ENCODE measurements around the gene PSTK. TPM values are rescaled to one million over a fixed set of nuclear protein-coding genes. Genes with fewer than 3 reads are reported as not detected.

Gene PSTK
- polyA plus RNA-seq, 1 donor (not counting 4 experiments of a cell fraction or from before 2014, with no cell fraction given) = 5.6 TPM

DNA sequence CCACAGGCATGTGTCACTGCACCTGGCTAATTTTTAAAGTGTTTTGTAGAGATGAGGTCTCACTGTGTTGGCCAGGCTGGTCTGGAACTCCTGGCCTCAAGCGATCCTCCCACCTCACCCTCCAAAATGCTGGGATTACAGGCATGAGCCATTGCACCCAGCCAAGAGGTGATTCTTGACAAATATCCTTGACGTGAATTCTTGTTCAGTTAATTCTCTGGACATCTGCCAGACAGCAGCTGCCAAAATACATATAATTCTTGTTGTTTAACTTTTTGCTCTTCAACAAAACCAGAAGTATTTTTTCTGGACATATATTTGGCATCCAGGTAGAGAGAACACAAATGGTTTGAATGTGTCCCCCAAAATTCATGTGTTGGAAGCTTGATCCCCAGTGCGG, 31.8 kb downstream of the PSTK start:
- dilution Hi-C loops (cut with MboI; ENCODE audit: extremely low pct_ligation_motif_present, low sequenced_read_pairs) = no loop called here
- no peak for FAIRE-seq
- no peak overlapping the region for H2AFZ ChIP-seq (ENCODE audit: control insufficient read depth, low read length)

GRCh38 chr10:123013456-123014419, 33.5 kb downstream of the PSTK start:
- FAIRE-seq (no peak), DNase-seq (ENCODE audit: low read depth, low spot score) (peak; percentile 19)
- Histone ChIP-seq H3K36me3 (ENCODE audit: control insufficient read depth in 2 of 2, extremely low read depth in 1 of 2, insufficient read depth in 2 of 2, low read length in 2 of 2) (no peaks in the 10 kb centered on the region), H3K9me1 (ENCODE audit: control insufficient read depth, extremely low read depth, insufficient read depth, low read length) (no peaks in the 10 kb centered on the region), H3K27me3 (ENCODE audit: control insufficient read depth, extremely low read depth, insufficient read depth, low read length) (no peaks in the 10 kb centered on the region), H3K9ac (ENCODE audit: control insufficient read depth, extremely low read depth, insufficient read depth, low read length) (peak overlapping the region; percentile 3), H3K9me3 (ENCODE audit: control insufficient read depth, low read depth, low read length) (no peaks in the 10 kb centered on the region), H3K4me3 (ENCODE audit: control insufficient read depth in 2 of 3, extremely low read depth in 1 of 3, insufficient read depth in 2 of 3, low read depth in 1 of 3, low read length in 3 of 3) (no peak overlapping the region), H3K4me1 (ENCODE audit: control insufficient read depth, extremely low read depth, insufficient read depth, low read length) (peaks cover 15% of the 10 kb centered on the region), H3K79me2 (ENCODE audit: control insufficient read depth, insufficient read depth, low read length) (no peaks in the 10 kb centered on the region), H3K27ac (ENCODE audit: control insufficient read depth, insufficient read depth, low read length) (peak overlapping the region; percentile 18), H2AFZ (ENCODE audit: control insufficient read depth, low read length) (no peak overlapping the region), H4K20me1 (ENCODE audit: control insufficient read depth, extremely low read depth, insufficient read depth, low read length) (no peaks in the 10 kb centered on the region), H3K4me2 (ENCODE audit: control insufficient read depth, extremely low read depth, insufficient read depth, low read depth, low read length) (peak overlapping the region; percentile 29)
- dilution Hi-C loops (cut with MboI; ENCODE audit: extremely low pct_ligation_motif_present, low sequenced_read_pairs) = no loop called here
- TF ChIP-seq, protein P1, sequence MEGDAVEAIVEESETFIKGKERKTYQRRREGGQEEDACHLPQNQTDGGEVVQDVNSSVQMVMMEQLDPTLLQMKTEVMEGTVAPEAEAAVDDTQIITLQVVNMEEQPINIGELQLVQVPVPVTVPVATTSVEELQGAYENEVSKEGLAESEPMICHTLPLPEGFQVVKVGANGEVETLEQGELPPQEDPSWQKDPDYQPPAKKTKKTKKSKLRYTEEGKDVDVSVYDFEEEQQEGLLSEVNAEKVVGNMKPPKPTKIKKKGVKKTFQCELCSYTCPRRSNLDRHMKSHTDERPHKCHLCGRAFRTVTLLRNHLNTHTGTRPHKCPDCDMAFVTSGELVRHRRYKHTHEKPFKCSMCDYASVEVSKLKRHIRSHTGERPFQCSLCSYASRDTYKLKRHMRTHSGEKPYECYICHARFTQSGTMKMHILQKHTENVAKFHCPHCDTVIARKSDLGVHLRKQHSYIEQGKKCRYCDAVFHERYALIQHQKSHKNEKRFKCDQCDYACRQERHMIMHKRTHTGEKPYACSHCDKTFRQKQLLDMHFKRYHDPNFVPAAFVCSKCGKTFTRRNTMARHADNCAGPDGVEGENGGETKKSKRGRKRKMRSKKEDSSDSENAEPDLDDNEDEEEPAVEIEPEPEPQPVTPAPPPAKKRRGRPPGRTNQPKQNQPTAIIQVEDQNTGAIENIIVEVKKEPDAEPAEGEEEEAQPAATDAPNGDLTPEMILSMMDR (optimal IDR thresholded peaks at IDR 0.05 in 1 of 3, IDR thresholded peaks at IDR 0.05 in 1 of 3, conservative IDR thresholded peaks at IDR 0.05 in 1 of 3; ENCODE audit: extremely low read depth in 1 of 3, insufficient read depth in 2 of 3, low read length in 3 of 3) = no peak
- TF ChIP-seq EZH2 (IDR thresholded peaks at IDR 0.05; ENCODE audit: low read length) = no peak

More for the DNA sequence above, 31.8 kb downstream of the PSTK start:
- Histone ChIP-seq H3K9ac (ENCODE audit: control insufficient read depth, extremely low read depth, insufficient read depth, low read length) (no peak overlapping the region), H3K4me2 (ENCODE audit: control insufficient read depth, extremely low read depth, insufficient read depth, low read depth, low read length) (no peak overlapping the region), H3K4me1 (ENCODE audit: control insufficient read depth, extremely low read depth, insufficient read depth, low read length) (peaks cover 17% of the 10 kb centered on the region), H3K27ac (ENCODE audit: control insufficient read depth, insufficient read depth, low read length) (no peak overlapping the region), H3K4me3 (ENCODE audit: control insufficient read depth in 2 of 3, extremely low read depth in 1 of 3, insufficient read depth in 2 of 3, low read depth in 1 of 3, low read length in 3 of 3) (no peak overlapping the region), H3K36me3 (ENCODE audit: control insufficient read depth in 2 of 2, extremely low read depth in 1 of 2, insufficient read depth in 2 of 2, low read length in 2 of 2) (no peaks in the 10 kb centered on the region), H3K9me1 (ENCODE audit: control insufficient read depth, extremely low read depth, insufficient read depth, low read length) (no peaks in the 10 kb centered on the region), H3K27me3 (ENCODE audit: control insufficient read depth, extremely low read depth, insufficient read depth, low read length) (no peaks in the 10 kb centered on the region), H4K20me1 (ENCODE audit: control insufficient read depth, extremely low read depth, insufficient read depth, low read length) (no peaks in the 10 kb centered on the region), H3K9me3 (ENCODE audit: control insufficient read depth, low read depth, low read length) (no peaks in the 10 kb centered on the region), H3K79me2 (ENCODE audit: control insufficient read depth, insufficient read depth, low read length) (peaks cover 16% of the 10 kb centered on the region)
- no peak for TF ChIP-seq EZH2 (IDR thresholded peaks at IDR 0.05; ENCODE audit: low read length)
- TF ChIP-seq, protein P1 (optimal IDR thresholded peaks at IDR 0.05 in 1 of 3, IDR thresholded peaks at IDR 0.05 in 1 of 3, conservative IDR thresholded peaks at IDR 0.05 in 1 of 3; ENCODE audit: extremely low read depth in 1 of 3, insufficient read depth in 2 of 3, low read length in 3 of 3) = no peak
- DNase-seq (ENCODE audit: low read depth, low spot score) = no peak

Data from keratinocyte (primary cell).